ENCODE results near the gene PHEX.
"Not testable (repeated sequence)": the region's sequence is repeated elsewhere in the genome, so short reads cannot be mapped to it uniquely, and the experiment has no call there.

PHEX gene

GRCh38 chrX:22276781-22277180, 244.7 kb downstream of the PHEX start:
- no peak for DNase-seq (ENCODE audit: low spot score)
- TF ChIP-seq CTCF (IDR thresholded peaks at IDR 0.05; ENCODE audit: extremely low read depth, missing control alignments) = no peak

GRCh38 chrX:22278375-22278774, 246.2 kb downstream of the PHEX start:
- no peak for DNase-seq (ENCODE audit: low spot score)
- TF ChIP-seq CTCF (IDR thresholded peaks at IDR 0.05; ENCODE audit: extremely low read depth, missing control alignments) = no peak

- not testable (repeated sequence) for DNase-seq (ENCODE audit: low spot score)
These were observed 257.1 kb downstream of the PHEX start for GRCh38 chrX:22289209-22289608.

GRCh38 chrX:22296871-22297270, 264.7 kb downstream of the PHEX start:
- no peak for TF ChIP-seq CTCF (IDR thresholded peaks at IDR 0.05; ENCODE audit: extremely low read depth, missing control alignments)
- DNase-seq (ENCODE audit: low spot score) = no peak

GRCh38 chrX:22300130-22300529, 268.0 kb downstream of the PHEX start:
- no peak for TF ChIP-seq CTCF (IDR thresholded peaks at IDR 0.05; ENCODE audit: extremely low read depth, missing control alignments)
- no peak for DNase-seq (ENCODE audit: low spot score)

Data from GM20000 (cell line).